BLaER1 (cell line): ENCODE measurements around the gene SLC35F3.

ENCODE experiments used
- H3K27ac ChIP-seq: shearing (Covaris generic); formaldehyde crosslinking; 2 replicates; pipeline ENCODE4 v1.8.1; 2022
- H3K27me3 ChIP-seq: shearing (Covaris generic); formaldehyde crosslinking; 2 replicates; pipeline ENCODE4 v1.8.1; 2022
- H3K36me3 ChIP-seq: shearing (Covaris generic); formaldehyde crosslinking; 2 replicates; pipeline ENCODE4 v1.8.1; 2022
- H3K4me1 ChIP-seq: shearing (Covaris generic); formaldehyde crosslinking; 2 replicates; pipeline ENCODE4 v1.8.1; 2022
- H3K4me2 ChIP-seq: shearing (Covaris generic); formaldehyde crosslinking; 2 replicates; pipeline ENCODE4 v1.8.1; 2022
- H3K4me3 ChIP-seq: shearing (Covaris generic); formaldehyde crosslinking; 2 replicates; pipeline ENCODE4 v1.8.1; 2022
- H3K9ac ChIP-seq: shearing (Covaris generic); formaldehyde crosslinking; 2 replicates; pipeline ENCODE4 v1.8.1; 2022
- H3K9me3 ChIP-seq: shearing (Covaris generic); formaldehyde crosslinking; 2 replicates; pipeline ENCODE4 v1.8.1; 2022
- H4K20me1 ChIP-seq: shearing (Covaris generic); formaldehyde crosslinking; 2 replicates; pipeline ENCODE4 v1.8.1; 2022
- Cebpa-rat ChIP-seq: shearing (Covaris generic); IDR thresholded peaks from 2 replicates; pipeline ENCODE4 v1.8.1; 2022

The SLC35F3 gene

DNA sequence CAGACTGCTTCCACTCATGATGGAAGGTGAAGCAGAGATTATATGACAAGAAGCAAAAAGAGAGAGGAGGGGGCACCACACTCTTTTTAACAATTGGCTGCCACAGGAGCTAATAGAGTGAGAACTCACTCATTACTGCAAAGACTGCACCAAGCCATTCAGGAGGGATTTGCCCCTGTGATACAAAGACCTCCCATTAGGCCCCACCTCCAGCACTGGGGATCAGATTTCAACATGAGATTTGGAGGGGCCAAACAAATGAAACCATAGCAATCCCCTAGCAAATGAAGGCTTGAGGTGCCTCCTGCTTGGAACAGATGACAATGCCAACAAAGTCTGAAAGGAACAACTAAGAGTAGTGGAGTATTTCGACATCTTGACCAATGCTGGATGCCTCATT, 346.3 kb downstream of the SLC35F3 start:
- Histone ChIP-seq H3K9ac (no peak overlapping the region), H3K4me1 (peaks cover 16% of the 10 kb centered on the region), H3K9me3 (peaks cover 24% of the 10 kb centered on the region), H3K27me3 (no peaks in the 10 kb centered on the region), H3K36me3 (no peaks in the 10 kb centered on the region), H3K4me3 (no peak overlapping the region), H4K20me1 (no peaks in the 10 kb centered on the region), H3K4me2 (no peak overlapping the region), H3K27ac (no peak overlapping the region)
- TF ChIP-seq Cebpa-rat: no peak

DNA sequence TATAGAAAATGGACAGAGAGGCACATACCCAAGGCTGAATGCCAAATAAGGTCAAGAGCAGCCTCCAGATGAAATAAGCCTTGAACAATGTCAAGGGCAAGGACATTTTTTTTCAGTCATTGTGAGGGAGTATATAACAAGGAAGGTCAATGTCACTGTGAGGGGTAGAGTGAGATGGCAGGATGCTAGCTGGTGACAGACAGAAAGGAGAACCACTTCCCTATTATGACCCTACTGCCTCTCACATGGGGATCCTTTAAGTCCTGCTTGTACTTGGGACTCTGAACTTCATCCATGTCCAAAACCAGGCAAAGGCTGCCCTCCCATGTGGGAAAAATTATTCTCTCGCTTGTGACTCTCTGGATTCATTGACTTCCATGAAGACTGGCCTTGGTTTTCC, 349.3 kb downstream of the SLC35F3 start:
- no peaks in the 10 kb centered on the region for H3K36me3 ChIP-seq
- TF ChIP-seq Cebpa-rat: no peak

DNA sequence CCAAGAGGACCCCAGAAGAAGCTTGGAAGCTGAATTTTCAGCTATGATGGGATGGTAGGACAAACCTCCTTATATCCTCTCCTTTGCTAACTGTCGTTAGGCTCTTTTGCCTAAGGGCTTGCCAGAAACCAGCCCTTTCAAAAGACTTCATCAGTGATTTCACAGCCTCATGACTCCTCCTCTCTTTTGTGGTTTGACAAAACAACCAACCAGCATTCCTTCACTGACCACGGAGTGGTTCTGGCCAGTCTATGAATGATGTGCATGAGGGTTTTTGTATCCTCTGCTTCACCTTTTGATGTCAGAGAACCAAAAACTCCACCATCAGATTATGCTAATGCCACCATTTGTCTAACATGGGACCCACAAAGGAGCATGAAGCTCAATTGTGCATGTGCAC, 351.9 kb downstream of the SLC35F3 start:
- no peak overlapping the region for H3K4me3 ChIP-seq
- H3K4me1 ChIP-seq: peaks cover 6% of the 10 kb centered on the region; the same call in 1 of the 2 replicates
- peak overlapping the region; percentile 23; the same call in 1 of the 2 replicates for H3K4me2 ChIP-seq
- no peak overlapping the region for H3K27ac ChIP-seq
- peaks cover 6% of the 10 kb centered on the region for H3K9me3 ChIP-seq
- H3K9ac ChIP-seq: no peak overlapping the region
- no peaks in the 10 kb centered on the region for H3K36me3 ChIP-seq
- H3K27me3 ChIP-seq: no peaks in the 10 kb centered on the region
- no peak for TF ChIP-seq Cebpa-rat
- no peaks in the 10 kb centered on the region for H4K20me1 ChIP-seq

More for the DNA sequence above, 349.3 kb downstream of the SLC35F3 start:
- H3K27me3 ChIP-seq: no peaks in the 10 kb centered on the region
- no peak overlapping the region for H3K4me2 ChIP-seq
- H3K9me3 ChIP-seq: peaks cover 15% of the 10 kb centered on the region
- H3K9ac ChIP-seq: no peak overlapping the region
- peaks cover 6% of the 10 kb centered on the region; the same call in 1 of the 2 replicates for H3K4me1 ChIP-seq
- H3K4me3 ChIP-seq: no peak overlapping the region
- H3K27ac ChIP-seq: no peak overlapping the region
- H4K20me1 ChIP-seq: no peaks in the 10 kb centered on the region

DNA sequence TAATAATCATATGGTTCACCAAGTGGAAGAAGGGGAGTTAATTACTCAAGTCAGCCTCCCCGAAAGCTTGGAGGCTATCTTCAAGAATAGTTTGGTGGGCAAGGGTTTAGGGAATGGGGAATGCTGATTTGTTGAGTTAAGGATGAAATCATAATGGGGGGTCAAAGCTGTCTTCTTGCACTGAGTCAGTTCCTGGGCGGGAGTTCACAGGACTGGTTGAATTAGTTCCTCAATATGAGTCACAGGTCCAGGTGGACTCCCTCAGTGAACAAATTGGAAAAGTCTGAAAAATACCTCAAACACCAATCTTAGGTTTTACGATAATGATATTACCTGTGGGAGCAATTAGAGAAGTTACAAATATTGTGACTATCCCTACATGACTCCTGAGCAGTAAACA, 353.6 kb downstream of the SLC35F3 start:
- no peaks in the 10 kb centered on the region for H3K36me3 ChIP-seq
- H3K4me3 ChIP-seq: no peak overlapping the region
- no peaks in the 10 kb centered on the region for H3K27me3 ChIP-seq
- no peaks in the 10 kb centered on the region for H4K20me1 ChIP-seq
- no peak for TF ChIP-seq Cebpa-rat
- no peak overlapping the region for H3K9ac ChIP-seq
- no peak overlapping the region for H3K4me2 ChIP-seq
- H3K4me1 ChIP-seq: peaks cover 6% of the 10 kb centered on the region; the same call in 1 of the 2 replicates
- H3K27ac ChIP-seq: no peak overlapping the region
- H3K9me3 ChIP-seq: peaks cover 6% of the 10 kb centered on the region

DNA sequence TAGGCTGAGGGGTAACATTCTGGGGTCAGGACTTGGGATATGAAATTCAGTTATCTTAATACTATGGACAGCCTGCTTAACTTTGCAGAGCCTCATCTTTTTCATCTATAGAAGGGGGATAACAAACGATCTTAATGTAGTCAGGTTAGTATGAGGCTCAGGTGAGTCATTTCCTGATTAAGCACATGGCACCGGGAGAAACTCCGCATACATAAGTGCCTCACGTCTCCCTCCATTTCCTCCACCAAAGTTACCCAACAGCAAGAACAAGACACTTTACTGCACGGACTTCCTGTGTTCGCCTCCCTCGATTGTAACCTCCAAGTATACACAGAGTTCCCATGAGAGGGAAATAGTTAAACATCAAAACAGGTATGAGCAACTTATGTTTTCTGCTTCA, 356.1 kb downstream of the SLC35F3 start:
- peaks cover 6% of the 10 kb centered on the region for H3K9me3 ChIP-seq
- H3K9ac ChIP-seq: no peak overlapping the region
- no peaks in the 10 kb centered on the region for H3K36me3 ChIP-seq
- H4K20me1 ChIP-seq: no peaks in the 10 kb centered on the region
- no peak overlapping the region for H3K4me3 ChIP-seq
- TF ChIP-seq Cebpa-rat: no peak
- H3K27me3 ChIP-seq: no peaks in the 10 kb centered on the region
- H3K4me2 ChIP-seq: no peak overlapping the region
- peaks cover 6% of the 10 kb centered on the region; the same call in 1 of the 2 replicates for H3K4me1 ChIP-seq
- H3K27ac ChIP-seq: no peak overlapping the region

DNA sequence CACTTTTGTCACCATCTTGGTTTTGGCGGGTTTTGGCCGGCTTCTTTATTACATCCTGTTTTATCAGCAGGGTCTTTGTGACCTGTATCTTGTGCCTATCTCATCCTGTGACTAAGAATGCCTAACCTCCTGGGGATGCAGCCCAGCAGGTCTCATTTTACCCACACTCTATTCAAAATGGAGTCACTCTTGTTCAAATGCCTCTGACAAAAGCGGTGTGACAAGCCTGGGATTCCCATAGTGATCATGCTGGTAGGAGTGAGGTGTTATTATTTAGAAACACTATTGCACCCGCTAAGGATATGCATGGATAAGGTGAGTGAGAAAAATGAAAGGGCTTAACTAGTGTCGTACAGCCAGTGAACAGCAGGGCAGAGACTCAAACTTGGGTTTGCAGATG, 357.1 kb downstream of the SLC35F3 start:
- H3K4me2 ChIP-seq: no peak overlapping the region

GRCh38 chr1:234262007-234262753, 357.7 kb downstream of the SLC35F3 start:
- TF ChIP-seq Cebpa-rat: no peak
- no peak overlapping the region for H3K4me2 ChIP-seq
- no peak overlapping the region for H3K4me3 ChIP-seq
- no peaks in the 10 kb centered on the region for H3K36me3 ChIP-seq
- no peaks in the 10 kb centered on the region for H3K4me1 ChIP-seq
- no peak overlapping the region for H3K9ac ChIP-seq
- H3K27ac ChIP-seq: no peak overlapping the region
- H3K9me3 ChIP-seq: peaks cover 6% of the 10 kb centered on the region
- H3K27me3 ChIP-seq: no peaks in the 10 kb centered on the region
- H4K20me1 ChIP-seq: no peaks in the 10 kb centered on the region

More for the DNA sequence above, 357.1 kb downstream of the SLC35F3 start:
- H3K9ac ChIP-seq: no peak overlapping the region
- no peaks in the 10 kb centered on the region for H3K27me3 ChIP-seq
- H3K27ac ChIP-seq: no peak overlapping the region
- TF ChIP-seq Cebpa-rat: no peak
- H4K20me1 ChIP-seq: no peaks in the 10 kb centered on the region
- peaks cover 1% of the 10 kb centered on the region; the same call in 1 of the 2 replicates for H3K4me1 ChIP-seq
- H3K36me3 ChIP-seq: no peaks in the 10 kb centered on the region
- H3K9me3 ChIP-seq: peaks cover 6% of the 10 kb centered on the region
- no peak overlapping the region for H3K4me3 ChIP-seq

DNA sequence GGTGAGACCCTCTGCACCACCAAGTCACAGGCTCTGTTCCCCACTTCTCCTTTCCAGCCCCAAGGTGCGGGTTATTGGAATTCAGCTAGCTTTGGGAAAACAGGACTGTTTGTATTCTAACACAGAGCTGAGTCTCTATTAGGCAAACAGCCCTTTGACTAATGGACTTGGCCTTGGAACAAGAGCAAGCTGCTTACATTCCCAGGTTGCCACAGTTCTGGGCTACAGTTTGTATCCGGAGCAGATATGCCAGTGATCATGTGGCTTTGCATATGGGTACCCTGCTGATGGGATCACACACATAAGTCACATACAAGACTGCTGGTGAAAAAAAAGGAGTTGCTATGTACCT, 358.3 kb downstream of the SLC35F3 start:
- Histone ChIP-seq H4K20me1 (no peaks in the 10 kb centered on the region), H3K9ac (no peak overlapping the region), H3K9me3 (peaks cover 4% of the 10 kb centered on the region), H3K4me1 (no peaks in the 10 kb centered on the region), H3K27ac (no peak overlapping the region), H3K4me3 (no peak overlapping the region), H3K36me3 (no peaks in the 10 kb centered on the region), H3K27me3 (no peaks in the 10 kb centered on the region), H3K4me2 (no peak overlapping the region)
- TF ChIP-seq Cebpa-rat: no peak

- no peak overlapping the region for H3K9ac ChIP-seq
- no peaks in the 10 kb centered on the region for H3K27me3 ChIP-seq
- H3K4me2 ChIP-seq: no peak overlapping the region
- H3K27ac ChIP-seq: no peak overlapping the region
- no peaks in the 10 kb centered on the region for H3K4me1 ChIP-seq
- H4K20me1 ChIP-seq: no peaks in the 10 kb centered on the region
- no peak overlapping the region for H3K4me3 ChIP-seq
- peaks cover 6% of the 10 kb centered on the region for H3K9me3 ChIP-seq
- no peak for TF ChIP-seq Cebpa-rat
- H3K36me3 ChIP-seq: no peaks in the 10 kb centered on the region
These were observed 360.4 kb downstream of the SLC35F3 start for GRCh38 chr1:234264832-234265231.

DNA sequence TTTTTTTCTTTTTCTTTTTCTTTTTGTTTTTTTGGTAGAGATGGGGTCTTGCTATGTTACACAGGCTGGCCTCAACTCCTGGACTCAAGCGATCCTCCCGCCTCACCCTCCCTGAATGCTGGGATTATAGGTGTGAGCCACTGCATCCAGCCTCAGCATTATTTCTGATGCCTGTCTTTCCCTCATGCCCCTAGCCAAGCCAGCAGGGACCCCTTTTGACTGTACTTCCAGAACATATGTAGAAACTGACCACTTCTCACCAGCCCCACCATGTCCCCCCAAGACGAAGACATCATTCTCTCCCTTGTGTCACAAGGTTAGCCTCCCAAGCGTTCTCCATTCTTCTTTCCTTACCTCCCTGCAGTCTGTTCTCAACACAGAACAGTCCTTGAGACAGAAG, 360.8 kb downstream of the SLC35F3 start:
- H3K4me3 ChIP-seq: no peak overlapping the region
- no peaks in the 10 kb centered on the region for H3K27me3 ChIP-seq
- TF ChIP-seq Cebpa-rat: no peak
- H4K20me1 ChIP-seq: no peaks in the 10 kb centered on the region
- H3K36me3 ChIP-seq: no peaks in the 10 kb centered on the region
- H3K27ac ChIP-seq: no peak overlapping the region
- H3K4me2 ChIP-seq: no peak overlapping the region
- no peak overlapping the region for H3K9ac ChIP-seq
- no peaks in the 10 kb centered on the region for H3K4me1 ChIP-seq
- peaks cover 6% of the 10 kb centered on the region for H3K9me3 ChIP-seq

DNA sequence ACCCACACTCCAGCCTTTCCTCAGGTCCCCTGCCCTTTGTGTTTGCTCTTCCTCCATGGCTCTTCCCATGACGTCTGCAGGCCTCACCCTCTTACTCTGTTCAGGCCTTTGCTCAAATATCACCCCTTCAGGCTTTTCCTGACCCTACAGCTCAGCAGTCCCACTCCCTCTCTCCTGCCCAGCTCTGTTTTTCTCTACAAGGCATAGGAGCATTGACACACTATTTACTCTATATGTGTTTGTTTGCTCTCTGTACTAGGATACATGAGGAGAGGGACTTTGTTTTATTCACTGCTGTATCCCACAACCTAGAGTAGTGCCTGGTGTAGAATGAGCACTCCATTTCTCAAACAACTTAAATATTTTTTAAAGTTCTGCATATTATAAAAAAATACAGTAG, 361.4 kb downstream of the SLC35F3 start:
- H4K20me1 ChIP-seq: no peaks in the 10 kb centered on the region
- H3K4me1 ChIP-seq: no peaks in the 10 kb centered on the region

More for the DNA sequence above, 361.4 kb downstream of the SLC35F3 start:
- H3K27ac ChIP-seq: no peak overlapping the region
- peaks cover 6% of the 10 kb centered on the region for H3K9me3 ChIP-seq
- no peak overlapping the region for H3K4me2 ChIP-seq
- TF ChIP-seq Cebpa-rat: no peak
- H3K4me3 ChIP-seq: no peak overlapping the region
- no peaks in the 10 kb centered on the region for H3K36me3 ChIP-seq
- H3K9ac ChIP-seq: no peak overlapping the region
- H3K27me3 ChIP-seq: no peaks in the 10 kb centered on the region
